NCI-H345 treated with DMSO at 0.1 percent for 48 hours (cell line): Measurements from ENCODE around the gene POU2F3.

Source experiments
- DNase-seq: peaks from one replicate; lab custom pipeline; 2025; ENCODE audit not compliant: unreplicated experiment; lab: John Stamatoyannopoulos, UW

POU2F3 gene

DNA sequence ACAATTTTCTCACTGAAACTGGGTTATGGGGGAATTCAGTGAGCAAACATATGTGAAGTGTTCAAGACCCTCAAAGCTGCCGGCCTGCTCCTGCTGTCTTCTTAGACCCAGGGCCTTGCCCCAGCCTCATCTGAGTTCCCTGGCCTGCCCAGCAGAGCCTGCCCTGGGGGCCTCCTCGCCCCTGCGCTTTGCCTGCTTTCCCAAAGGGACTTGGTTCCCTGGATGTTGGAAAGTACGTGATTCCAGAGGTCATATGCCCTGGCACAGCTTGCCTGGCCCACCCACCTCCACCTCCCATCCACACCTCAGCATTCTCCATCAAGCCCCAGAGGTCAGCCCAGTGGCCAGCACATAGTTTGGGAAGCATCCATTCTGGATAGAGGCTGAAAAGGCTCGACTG, 13.7 kb upstream of the POU2F3 start:
- no peak for DNase-seq

DNA sequence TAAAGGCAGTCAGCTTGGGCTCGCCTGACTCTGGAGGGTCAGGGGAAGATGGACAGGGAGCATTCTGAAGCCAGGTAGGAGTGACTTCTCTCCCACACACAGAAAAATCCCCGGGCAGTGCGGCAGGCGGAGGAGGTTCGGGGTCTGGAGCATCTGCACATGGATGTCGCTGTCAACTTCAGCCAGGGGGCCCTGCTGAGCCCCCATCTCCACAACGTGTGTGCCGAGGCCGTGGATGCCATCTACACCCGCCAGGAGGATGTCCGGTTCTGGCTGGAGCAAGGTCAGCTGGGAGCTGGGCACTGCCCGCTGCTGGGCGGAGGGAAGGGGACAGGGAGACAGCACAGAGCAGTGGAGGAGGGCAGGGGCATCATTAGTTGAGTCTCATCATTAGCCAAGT, 13.2 kb upstream of the POU2F3 start:
- DNase-seq = no peak

DNA sequence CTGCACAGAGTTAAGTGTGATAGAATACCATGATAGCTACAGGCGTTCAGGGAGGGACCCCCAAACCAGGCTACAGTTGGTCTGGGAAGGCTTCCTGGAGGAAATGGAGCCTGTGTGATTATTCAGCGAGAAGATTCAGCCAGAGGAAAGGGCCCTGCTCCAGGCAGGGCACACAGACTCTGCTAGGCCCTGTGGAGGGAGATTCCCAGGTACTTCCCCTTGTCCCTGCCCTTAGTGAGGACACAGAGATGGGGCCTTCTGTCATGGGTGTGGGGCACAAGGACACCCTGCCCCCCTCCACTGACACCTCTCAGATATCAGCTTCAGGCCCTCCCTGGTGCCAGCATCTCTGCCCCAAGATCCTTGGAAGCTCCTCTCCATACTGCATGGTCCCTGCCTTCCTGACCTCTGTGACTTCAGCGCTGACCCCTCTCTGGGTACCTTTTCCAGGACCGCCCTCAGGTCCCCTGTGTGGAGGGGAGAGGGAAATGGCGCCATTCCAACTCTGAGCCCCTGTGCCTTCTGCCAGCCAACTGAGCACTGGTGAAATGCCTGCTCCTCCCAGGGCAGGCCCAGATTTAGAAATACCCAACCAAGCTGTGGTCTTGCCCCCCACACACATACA, 12.6 kb upstream of the POU2F3 start:
- DNase-seq = no peak

DNA sequence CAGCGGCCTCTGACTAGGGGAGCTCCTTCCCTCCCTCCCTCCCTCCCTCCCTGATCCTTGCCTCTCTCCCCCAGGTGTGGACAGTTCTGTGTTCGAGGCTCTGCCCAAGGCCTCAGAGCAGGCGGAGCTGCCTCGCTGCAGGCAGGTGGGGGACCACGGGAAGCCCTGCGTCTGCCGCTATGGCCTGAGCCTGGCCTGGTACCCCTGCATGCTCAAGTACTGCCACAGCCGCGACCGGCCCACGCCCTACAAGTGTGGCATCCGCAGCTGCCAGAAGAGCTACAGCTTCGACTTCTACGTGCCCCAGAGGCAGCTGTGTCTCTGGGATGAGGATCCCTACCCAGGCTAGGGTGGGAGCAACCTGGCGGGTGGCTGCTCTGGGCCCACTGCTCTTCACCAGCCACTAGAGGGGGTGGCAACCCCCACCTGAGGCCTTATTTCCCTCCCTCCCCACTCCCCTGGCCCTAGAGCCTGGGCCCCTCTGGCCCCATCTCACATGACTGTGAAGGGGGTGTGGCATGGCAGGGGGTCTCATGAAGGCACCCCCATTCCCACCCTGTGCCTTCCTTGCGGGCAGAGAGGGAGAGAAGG, 11.1 kb upstream of the POU2F3 start:
- DNase-seq = no peak

DNA sequence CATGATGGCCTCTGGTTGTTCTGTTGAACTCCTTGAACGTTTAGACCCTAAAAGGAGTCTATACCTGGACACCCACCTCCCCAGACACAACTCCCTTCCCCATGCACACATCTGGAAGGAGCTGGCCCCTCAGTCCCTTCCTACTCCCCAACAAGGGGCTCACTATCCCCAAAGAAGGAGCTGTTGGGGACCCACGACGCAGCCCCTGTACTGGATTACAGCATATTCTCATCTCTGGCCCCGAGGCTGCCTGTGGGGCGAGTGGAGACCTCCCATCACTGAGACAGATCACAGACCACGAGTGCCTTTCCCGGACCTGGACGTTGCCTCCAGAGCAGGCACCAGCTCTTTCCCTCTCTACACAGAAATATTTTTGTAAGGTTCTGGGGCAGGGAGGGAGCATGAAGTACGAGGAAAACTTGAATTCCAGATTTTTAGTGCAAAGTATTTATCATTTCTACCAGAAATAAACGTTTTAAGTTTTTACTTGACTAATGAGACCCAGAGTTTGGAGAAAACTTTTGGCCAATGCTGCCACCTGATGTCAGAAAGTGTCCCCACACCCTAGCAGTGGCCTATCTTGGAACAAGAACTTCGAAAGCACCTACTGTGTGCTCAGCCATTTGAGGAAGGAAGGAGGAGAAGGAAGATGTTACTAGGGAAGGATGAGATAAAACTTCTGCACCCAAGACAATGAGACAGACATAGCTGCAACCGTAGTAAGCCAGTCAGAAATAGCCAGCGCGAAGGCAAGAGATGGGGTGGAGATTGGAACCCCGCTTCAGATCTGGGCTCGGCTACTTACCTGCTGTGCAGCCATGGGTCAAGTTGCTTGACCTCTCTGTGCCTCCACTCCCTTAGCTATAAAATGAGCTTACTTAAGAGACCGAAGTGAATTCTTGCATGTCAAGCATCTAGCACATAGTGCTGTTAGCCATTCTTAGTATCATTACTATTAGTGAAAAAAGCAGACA, 10.2 kb upstream of the POU2F3 start:
- no peak for DNase-seq

DNA sequence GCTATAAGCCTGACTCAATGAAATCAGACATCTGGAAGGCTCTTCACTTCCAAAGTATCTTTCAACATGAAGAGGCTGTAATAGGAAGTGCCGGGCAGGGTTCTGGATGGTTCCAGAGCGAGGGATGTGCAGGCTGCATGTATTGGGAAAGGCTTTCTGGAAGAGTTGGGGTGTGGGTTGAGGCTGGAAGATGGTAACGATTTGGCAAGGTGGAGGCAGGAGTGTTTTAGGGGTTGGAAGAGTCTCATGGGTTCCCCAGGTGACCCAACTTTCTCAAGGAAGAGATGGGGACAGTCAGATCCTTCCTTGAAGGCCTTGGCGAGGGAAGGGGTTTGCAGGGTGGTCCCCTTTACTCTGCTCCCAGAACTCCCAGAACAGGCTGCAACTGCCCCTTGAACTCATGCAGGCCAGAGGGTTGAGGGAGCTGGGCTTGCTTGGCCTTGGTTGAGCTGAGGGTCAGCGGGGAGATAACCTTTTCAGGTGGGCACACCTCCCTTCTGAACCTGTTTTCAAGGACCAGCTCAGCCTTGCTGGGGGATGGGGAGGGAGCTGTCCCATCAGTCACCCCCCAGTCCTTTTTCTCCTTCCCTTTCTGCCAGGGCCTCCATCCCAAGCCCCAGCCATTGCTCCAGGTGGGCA, 9.4 kb upstream of the POU2F3 start:
- DNase-seq = no peak

DNA sequence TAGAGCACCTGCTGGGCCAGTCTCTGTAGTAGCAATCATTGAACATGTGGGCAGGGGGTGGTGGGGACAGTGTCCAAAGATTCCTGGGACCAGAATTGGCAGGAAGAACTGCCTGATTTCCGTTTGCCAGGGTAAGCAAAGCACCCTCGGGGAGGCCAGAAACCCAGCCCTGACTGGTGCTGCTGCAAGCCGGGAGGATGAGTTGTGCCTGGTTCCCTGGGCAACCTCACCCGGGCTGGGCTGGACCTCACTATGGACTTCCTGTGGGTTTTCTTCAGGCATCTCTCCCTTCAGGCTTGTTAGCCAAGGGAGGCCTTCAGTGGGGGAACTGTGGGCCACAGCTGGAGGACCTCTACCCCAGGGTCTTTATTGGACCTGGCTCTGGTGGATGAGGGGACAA, 8.0 kb upstream of the POU2F3 start:
- no peak for DNase-seq

DNA sequence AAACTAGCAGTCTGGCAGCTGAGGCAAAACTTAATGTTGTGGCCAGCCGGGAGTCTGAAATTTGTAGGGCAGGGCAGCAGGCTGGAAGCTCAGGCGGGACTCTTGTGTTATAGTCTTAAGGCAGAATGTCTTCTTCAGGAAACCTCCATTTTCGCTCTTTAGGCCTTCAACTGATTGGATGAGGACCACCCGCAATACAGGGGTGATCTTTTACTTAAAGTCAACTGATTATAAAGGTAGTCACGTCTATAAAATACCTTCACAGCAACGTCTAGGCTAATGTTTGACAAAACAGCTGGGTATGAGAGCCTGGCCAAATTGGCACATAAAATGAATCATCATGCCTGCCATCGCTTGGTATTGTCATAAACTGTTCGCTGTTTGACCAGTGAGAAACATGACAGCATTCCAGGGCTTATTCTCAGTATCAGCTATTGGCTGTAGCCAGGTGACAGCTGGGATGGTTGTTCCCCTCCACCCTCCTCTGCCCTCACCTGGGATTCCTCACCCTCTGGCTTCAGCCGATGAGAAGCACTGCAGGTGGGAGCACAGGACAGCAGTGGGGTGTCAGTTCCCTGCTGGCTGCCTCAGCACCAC, 6.6 kb upstream of the POU2F3 start:
- DNase-seq = no peak

DNA sequence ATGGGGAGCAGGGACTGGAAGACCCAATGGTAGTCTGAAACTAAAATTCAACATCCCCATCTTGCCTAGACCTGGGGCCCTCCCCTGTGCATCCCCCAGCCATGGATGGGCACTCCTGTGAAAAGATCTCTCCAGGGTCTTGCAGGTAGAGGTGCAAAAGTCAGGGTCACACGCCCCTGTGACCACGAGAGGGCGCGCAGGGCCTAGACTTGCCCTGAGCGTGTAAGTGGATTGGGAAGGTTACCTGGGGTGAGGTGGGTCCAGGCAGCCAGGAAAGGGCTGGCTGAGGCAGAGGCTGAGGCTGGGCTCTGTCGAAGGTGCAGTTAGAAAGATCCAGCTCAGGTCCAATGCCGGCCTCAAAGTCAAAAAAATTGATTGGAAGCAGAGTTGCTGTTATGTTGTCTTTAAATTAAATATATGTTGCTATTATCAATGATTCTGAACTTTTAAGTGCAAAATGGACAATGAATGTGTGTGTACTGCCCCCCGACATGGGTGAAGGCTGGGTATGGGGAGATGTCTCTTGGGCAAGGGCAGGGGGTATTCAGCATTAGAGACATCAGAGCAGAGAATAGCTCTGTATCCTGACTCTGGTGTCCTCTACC, 4.8 kb upstream of the POU2F3 start:
- DNase-seq = peak; percentile 47

DNA sequence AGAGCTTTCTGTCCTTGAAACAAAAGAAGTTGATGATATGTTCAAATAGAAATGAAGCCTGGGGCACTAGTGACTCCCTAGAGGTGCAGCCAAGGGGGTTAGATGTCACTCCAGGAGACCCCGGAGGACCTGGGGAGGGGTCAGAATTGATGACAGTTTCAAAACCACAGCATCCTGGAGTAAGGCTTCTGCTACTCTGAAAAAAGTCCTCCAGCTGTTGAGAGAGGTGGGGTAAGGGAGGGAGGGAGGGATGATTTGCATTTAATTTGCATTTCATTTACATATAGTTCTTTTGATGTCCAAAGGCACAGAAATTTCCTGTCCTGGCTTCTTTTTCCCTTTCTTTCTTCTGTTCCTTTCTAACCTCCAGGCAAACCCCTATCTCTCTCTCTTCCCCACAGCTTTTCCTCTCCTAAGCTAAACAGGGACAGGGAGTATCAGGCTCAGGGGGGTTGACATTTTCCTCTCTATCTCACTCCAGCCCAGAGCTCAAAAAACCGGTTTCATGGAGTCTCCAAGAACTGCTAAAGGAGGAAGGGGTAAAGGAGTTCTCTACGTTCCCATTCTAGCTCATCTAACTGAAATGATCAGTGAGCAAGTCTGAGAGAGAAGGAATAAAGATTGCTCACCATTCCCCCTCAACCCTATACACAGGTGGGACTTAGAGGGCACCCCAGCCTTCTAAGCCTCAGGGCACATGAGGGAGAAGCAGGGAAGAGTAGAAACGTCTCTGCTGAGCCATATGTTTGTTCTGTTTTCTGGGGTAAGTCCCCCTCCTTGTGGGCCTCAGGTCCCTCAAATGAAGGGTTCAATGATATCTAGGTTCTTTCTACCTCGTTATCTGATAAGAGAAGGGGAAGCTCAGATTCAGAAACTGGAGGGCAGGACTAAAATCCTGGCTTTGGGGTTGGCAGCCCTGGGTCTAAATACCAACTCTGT, 3.5 kb upstream of the POU2F3 start:
- no peak for DNase-seq

DNA sequence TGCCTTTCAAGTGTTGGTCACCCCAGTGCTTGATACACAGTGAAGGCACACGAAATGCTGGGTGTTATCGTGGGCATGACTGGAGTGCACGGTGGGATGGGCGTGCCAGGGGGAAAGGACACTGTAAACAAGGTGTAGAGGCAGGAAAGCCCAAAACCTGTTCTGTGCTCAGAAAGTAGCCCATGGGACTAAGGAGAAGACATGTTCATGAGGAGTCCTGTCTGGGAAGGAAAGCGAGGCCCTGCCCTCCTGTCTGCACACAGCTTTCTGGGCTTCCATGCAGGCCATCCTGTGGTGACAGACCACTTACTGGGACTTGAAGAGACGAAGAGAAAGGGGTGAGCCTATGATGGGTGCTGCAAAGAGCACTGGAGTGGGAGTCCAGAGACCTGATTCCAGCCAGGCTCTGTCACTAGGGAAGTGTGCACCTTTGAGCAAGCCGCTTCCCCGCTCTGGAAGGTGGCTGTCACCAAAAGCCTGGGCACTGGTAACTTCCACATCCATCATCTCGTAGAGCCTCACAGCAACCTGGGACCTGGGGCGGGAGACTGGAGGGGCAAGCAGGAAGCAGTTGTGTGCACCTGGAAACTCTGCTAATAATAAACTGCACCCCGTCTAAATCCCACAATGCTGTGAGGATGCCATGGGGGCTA, 846 bp upstream of the POU2F3 start:
- no peak for DNase-seq

DNA sequence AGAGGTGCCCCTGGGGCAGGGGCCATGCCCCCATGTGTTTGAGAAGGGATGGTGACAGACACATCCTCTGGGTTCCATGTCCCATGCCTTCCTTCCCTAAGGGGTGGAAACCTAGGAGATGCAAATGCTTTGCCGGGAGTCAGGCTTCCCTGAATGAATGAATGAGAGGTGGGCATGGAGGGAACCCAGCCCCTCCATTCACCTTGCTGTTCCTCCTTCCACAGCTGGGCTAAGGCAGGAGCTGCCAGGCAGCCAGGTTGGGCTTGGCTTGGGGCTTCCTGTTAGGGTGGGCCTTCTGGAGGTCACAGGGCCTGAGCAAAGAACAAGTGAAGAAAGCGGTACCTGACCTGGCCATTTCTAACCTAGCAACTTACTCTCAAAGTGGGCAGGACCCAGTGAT, 926 bp downstream of the POU2F3 start:
- no peak for DNase-seq

DNA sequence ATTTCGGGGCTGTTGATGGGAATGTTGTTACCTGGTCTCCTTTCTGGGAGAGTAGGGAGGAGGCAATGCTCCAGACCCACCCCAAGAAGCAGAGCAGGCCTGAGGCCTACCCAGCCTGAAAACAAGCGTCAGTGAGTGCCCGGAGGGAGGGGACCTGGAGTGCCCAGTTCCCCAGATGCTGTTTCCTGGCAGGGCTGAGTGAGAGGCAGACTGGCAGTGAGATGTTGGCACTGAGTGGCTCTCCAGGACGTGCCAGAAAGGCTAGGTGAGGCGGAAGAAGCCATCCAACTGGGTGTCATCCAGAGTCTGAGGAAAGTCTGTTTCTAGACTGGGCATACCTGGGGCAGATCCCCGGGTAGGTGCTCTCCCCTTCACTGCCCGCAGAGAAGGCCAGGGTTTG, 1.3 kb downstream of the POU2F3 start:
- no peak for DNase-seq

DNA sequence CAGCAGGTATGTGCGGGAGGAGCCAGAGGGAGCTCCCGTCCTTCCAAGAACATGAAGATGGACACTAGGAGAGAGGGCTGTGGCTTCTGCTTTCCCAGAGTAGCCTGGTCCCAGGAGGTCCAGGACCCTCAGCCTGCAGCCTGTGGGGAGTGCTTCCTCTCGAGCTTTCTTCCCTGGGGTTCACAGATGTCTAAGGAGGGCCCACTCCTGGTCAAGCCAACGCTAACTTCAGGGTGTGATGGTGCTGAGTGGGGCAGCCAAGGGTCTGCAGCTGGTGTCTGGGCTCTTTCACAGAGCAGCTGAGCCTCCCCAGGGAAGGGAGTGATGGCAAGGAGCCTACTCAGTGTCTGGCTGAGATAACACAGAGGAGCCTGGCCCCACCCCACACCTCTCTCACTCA, 3.3 kb downstream of the POU2F3 start:
- DNase-seq = no peak

DNA sequence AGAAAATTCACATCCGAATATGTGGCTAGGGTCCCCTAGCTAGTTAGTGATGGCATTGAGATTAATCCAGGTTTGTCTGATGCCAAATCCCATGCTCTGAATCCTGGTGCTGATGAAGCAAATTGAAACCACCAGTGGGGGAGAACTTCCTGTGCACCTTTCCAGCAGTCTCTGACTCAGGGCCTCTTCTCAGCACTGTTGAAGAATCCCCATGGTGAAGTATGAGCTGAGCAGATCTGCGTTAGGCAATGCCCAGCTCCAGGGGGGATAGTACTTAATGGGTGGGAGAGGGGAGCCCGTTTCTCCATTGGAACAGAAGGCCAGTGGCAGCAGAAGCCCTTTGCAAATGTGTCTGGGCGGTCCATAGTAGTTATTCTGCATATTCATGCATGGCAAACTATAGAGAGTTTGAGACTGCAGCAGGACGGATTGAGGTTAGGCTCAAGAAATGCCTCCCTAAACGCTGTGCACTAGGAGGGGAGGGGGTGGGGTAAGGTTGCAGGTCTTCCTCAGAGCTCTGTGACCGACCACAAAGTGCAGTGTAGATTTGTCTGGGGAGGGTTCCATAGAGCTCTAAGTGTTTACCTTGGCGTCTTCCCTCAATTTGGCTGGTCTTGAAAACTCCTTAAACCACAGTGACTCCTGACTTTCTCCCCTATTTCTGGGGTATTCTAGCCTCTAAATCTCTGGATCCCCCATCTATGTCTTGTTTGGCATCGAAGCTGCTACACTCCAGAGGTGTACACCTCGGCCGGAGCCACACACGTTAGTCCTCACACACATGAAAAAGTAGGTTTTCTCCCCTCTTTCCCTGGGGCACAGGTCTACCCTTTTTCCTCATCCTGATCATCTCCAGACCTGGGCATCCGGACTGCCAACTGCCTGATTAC, 4.8 kb downstream of the POU2F3 start:
- no peak for DNase-seq

DNA sequence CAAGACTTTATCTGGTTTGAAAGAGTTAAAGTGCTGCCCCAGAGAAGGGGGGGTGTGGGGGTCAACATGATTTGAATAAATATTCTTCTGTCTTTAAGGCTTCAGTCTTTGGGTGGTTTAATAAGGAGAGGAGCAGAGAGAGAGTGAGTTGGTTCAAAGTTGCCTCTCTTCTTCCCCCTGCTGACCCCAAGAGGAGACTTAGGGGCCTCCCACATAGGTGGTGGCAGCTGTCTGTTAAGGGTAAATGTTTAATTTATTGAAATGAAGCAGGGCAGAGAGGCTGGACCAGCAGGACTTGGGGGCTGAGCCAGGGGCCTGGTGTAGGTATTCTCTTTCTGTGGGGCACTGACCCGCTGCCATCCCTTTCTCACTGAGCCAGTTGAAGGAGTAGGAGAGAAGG, 5.5 kb downstream of the POU2F3 start:
- DNase-seq = no peak

DNA sequence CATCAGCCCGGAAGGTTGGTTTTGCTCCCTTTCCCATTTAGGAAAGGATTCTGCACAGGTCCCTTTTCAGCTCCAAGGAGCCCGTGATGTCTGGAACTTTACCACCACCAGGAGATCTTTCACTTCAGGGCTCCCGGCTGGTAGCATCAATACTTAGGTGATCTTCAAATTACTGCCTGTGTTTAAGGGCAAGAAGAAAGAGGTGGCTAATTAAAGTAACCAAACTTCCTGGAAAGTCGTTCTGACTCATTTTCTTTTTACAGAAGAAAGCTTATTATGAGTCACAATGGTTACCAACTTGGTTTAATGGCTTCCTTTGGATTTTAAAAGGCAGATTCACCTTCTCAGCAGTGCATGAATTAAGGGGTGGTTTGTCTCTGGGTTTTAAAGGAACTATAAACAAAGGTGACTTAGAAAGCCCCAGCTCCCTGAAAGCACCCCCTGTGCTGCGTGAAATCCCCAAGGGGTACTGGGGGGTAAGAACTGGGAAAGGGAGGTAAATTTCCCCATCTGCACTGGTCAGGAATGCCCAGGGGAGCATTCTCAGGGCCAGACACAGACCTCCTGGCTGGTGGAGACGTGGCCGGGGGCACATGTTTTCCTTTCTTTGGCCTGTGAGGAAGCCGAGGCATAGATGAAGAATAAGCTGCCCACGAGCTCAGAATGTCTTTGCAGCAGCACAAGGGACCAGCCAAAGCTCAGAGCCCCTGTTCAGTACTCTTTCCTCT, 8.8 kb downstream of the POU2F3 start:
- DNase-seq = no peak
